Gastrocnemius medialis (tissue), 4 donors: Measurements from ENCODE around the gene IMMT.

ENCODE experiments used
- POLR2A ChIP-seq, 2 donors: fragments of 450-650 bp; IDR thresholded peaks; one replicate each; pipeline ENCODE4 v1.6.1; 2017; ENCODE audit warnings: antibody characterized with exemption in 2 of 2, mild to moderate bottlenecking in 2 of 2, moderate library complexity in 2 of 2
- TF ChIP-seq, protein P1 (sequence below), 5 experiments: fragments of 450-650 bp in 3 of 5; fragments of 200-600 bp in 2 of 5; sonication (generic) in 2 of 5; IDR thresholded peaks in 4 of 5; conservative IDR thresholded peaks in 1 of 5; 1 replicate in 4 of 5; 2 replicates in 1 of 5; pipeline ENCODE4 v1.5.1; 2016 to 2019; ENCODE audit warnings: antibody characterized with exemption in 5 of 5, mild to moderate bottlenecking in 3 of 5, moderate library complexity in 3 of 5

DNA sequence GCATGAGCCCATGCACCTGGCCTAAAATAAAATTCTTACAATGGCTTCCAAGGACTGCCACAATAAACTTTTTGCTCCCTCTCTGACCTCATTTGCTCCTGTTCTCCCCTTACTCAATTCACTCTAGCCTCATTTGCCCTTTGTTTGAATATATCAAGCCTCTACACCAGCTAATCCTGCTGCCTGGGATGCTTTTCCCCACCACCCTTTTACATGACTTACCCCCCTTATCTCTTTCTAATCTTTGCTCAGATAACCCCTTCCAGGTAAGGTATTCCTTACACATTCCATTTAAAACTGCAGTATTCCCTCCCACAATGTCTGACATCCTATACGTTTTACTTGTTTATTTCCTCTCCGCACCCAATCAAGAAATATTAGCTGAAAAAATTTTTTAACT lies 22.7 kb downstream of the IMMT start:
- no peak for TF ChIP-seq POLR2A (IDR thresholded peaks at IDR 0.05)
- TF ChIP-seq, protein P1, sequence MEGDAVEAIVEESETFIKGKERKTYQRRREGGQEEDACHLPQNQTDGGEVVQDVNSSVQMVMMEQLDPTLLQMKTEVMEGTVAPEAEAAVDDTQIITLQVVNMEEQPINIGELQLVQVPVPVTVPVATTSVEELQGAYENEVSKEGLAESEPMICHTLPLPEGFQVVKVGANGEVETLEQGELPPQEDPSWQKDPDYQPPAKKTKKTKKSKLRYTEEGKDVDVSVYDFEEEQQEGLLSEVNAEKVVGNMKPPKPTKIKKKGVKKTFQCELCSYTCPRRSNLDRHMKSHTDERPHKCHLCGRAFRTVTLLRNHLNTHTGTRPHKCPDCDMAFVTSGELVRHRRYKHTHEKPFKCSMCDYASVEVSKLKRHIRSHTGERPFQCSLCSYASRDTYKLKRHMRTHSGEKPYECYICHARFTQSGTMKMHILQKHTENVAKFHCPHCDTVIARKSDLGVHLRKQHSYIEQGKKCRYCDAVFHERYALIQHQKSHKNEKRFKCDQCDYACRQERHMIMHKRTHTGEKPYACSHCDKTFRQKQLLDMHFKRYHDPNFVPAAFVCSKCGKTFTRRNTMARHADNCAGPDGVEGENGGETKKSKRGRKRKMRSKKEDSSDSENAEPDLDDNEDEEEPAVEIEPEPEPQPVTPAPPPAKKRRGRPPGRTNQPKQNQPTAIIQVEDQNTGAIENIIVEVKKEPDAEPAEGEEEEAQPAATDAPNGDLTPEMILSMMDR (IDR thresholded peaks at IDR 0.05 in 4 of 5, conservative IDR thresholded peaks at IDR 0.05 in 1 of 5), result no peak
